Ovary (tissue), 3 donors: ENCODE data around the gene PITPNM3.

Experiments
- CTCF ChIP-seq, 3 donors: fragments of 450-650 bp in 2 of 3; fragments of 200-600 bp in 1 of 3; IDR thresholded peaks; one replicate each; pipeline versions ENCODE4 v1.5.1 to v1.8.0; 2016 to 2022; ENCODE audit warnings: antibody characterized with exemption in 3 of 3, mild to moderate bottlenecking in 1 of 3
- POLR2A ChIP-seq: fragments of 450-650 bp; IDR thresholded peaks from one replicate; pipeline ENCODE4 v1.6.1; 2017; ENCODE audit warnings: antibody characterized with exemption, mild to moderate bottlenecking, moderate library complexity
- donor health status: DM: no; HTN: no; CAD: no.

GRCh38 chr17:6528557-6528956 is 27.8 kb downstream of the PITPNM3 start:
- TF ChIP-seq CTCF (IDR thresholded peaks at IDR 0.05): no peak
- TF ChIP-seq POLR2A: no peak
